GM19395 (cell line): ENCODE results near the gene STRN.
"Not testable (repeated sequence)": the region's sequence is repeated elsewhere in the genome, so short reads cannot be mapped to it uniquely, and the experiment has no call there.

Experiments
- ATAC-seq: cut with Tn5 transposase; IDR thresholded peaks from one replicate; pipeline ENCODE4 v1.9.1; 2021; ENCODE audit warnings: mild to moderate bottlenecking, moderate library complexity; ENCODE audit not compliant: unreplicated experiment

Gene STRN

GRCh38 chr2:36912695-36913094, 53.6 kb downstream of the STRN start:
- no peak for ATAC-seq

GRCh38 chr2:36911012-36911411, 55.3 kb downstream of the STRN start:
- ATAC-seq: no peak

GRCh38 chr2:36906277-36906676, 60.1 kb downstream of the STRN start:
- ATAC-seq: no peak

GRCh38 chr2:36904636-36905035, 61.7 kb downstream of the STRN start:
- no peak for ATAC-seq

GRCh38 chr2:36902385-36903120, 63.8 kb downstream of the STRN start:
- no peak for ATAC-seq

GRCh38 chr2:36892805-36893204, 73.5 kb downstream of the STRN start:
- no peak for ATAC-seq

GRCh38 chr2:36889795-36890194, 76.5 kb downstream of the STRN start:
- no peak for ATAC-seq

- not testable (repeated sequence) for ATAC-seq
Measured at GRCh38 chr2:36887095-36887494, 79.2 kb downstream of the STRN start.

- ATAC-seq: no peak
Measured at GRCh38 chr2:36886664-36887063, 79.7 kb downstream of the STRN start.

GRCh38 chr2:36885605-36886004, 80.7 kb downstream of the STRN start:
- no peak for ATAC-seq

GRCh38 chr2:36882532-36882931, 83.8 kb downstream of the STRN start:
- ATAC-seq: no peak

- ATAC-seq: no peak
Measured at GRCh38 chr2:36881816-36882215, 84.5 kb downstream of the STRN start.

GRCh38 chr2:36878429-36878828, 87.9 kb downstream of the STRN start:
- ATAC-seq: no peak

- peak; percentile 61 for ATAC-seq
Measured at GRCh38 chr2:36871068-36871707, 95.1 kb downstream of the STRN start.

GRCh38 chr2:36869606-36870005, 96.7 kb downstream of the STRN start:
- ATAC-seq: no peak

GRCh38 chr2:36861896-36862295, 104.4 kb downstream of the STRN start:
- ATAC-seq: no peak

GRCh38 chr2:36859366-36859792, 107.0 kb downstream of the STRN start:
- no peak for ATAC-seq

- peak; percentile 67 for ATAC-seq
Measured at GRCh38 chr2:36858551-36859365, 107.6 kb downstream of the STRN start.

- no peak for ATAC-seq
Measured at GRCh38 chr2:36857713-36858112, 108.6 kb downstream of the STRN start.

GRCh38 chr2:36855429-36855828, 110.9 kb downstream of the STRN start:
- no peak for ATAC-seq

GRCh38 chr2:36854241-36854640, 112.1 kb downstream of the STRN start:
- ATAC-seq: no peak

- no peak for ATAC-seq
Measured at GRCh38 chr2:36849265-36849664, 117.1 kb downstream of the STRN start.
